H9 (cell line): ENCODE results near the gene DICER1. TPM values are rescaled to one million over a fixed set of nuclear protein-coding genes. Genes with fewer than 3 reads are reported as not detected.
A peak's percentile ranks its signal among the peaks of the same experiment; 100 is the strongest.

Experiments used
- DNase-seq: peaks from one replicate; pipeline ENCODE4 v3.0.0-alpha.2; 2017
- H2AFZ ChIP-seq: one replicate; pipeline ENCODE4 v1.6.1; 2013; ENCODE audit warnings: mild to moderate bottlenecking, low read length, control low read depth, moderate library complexity
- H2AK5ac ChIP-seq: 2 replicates; pipeline ENCODE4 v1.6.1; 2013; ENCODE audit warnings: low read length, control low read depth, mixed read lengths; ENCODE audit not compliant: insufficient read length
- H2BK120ac ChIP-seq: one replicate; pipeline ENCODE4 v1.6.1; 2013; ENCODE audit warnings: low read depth, mild to moderate bottlenecking, low read length, control low read depth, inconsistent platforms; ENCODE audit not compliant: poor library complexity, severe bottlenecking
- H2BK12ac ChIP-seq: 2 replicates; pipeline ENCODE4 v1.6.1; 2013; ENCODE audit warnings: low read length, control low read depth, mixed read lengths, low read depth; ENCODE audit not compliant: insufficient read length
- H2BK15ac ChIP-seq: 2 replicates; pipeline ENCODE4 v1.6.1; 2013; ENCODE audit warnings: low read depth, low read length, control low read depth
- H2BK20ac ChIP-seq: one replicate; pipeline ENCODE4 v1.6.1; 2013; ENCODE audit warnings: low read depth, mild to moderate bottlenecking, low read length, control low read depth, inconsistent platforms; ENCODE audit not compliant: poor library complexity, severe bottlenecking
- H2BK5ac ChIP-seq: 2 replicates; pipeline ENCODE4 v1.6.1; 2013; ENCODE audit warnings: low read length, control low read depth, mixed read lengths; ENCODE audit not compliant: insufficient read length
- H3K14ac ChIP-seq: 2 replicates; pipeline ENCODE4 v1.6.1; 2013; ENCODE audit warnings: low read length, control low read depth; ENCODE audit not compliant: insufficient read depth
- H3K18ac ChIP-seq: 2 replicates; pipeline ENCODE4 v1.6.1; 2013; ENCODE audit warnings: low read depth, mild to moderate bottlenecking, mixed read lengths, low read length, control low read depth; ENCODE audit not compliant: insufficient read length
- H3K23ac ChIP-seq: 2 replicates; pipeline ENCODE4 v1.6.1; 2013; ENCODE audit warnings: low read length, control low read depth, mixed read lengths, low read depth; ENCODE audit not compliant: insufficient read length
- H3K23me2 ChIP-seq: 2 replicates; pipeline ENCODE4 v1.6.1; 2013; ENCODE audit warnings: low read depth, mild to moderate bottlenecking, mixed read lengths, low read length, control low read depth; ENCODE audit not compliant: insufficient read length, poor library complexity, severe bottlenecking
- H3K27ac ChIP-seq: 2 replicates; pipeline ENCODE4 v1.5.1; 2013; ENCODE audit warnings: low read length, control low read depth, mixed read lengths, low read depth; ENCODE audit not compliant: insufficient read length
- H3K27me3 ChIP-seq: 2 replicates; pipeline ENCODE4 v1.6.1; 2013; ENCODE audit warnings: low read length, control low read depth, inconsistent platforms; ENCODE audit not compliant: insufficient read depth
- H3K4ac ChIP-seq: 2 replicates; pipeline ENCODE4 v1.6.1; 2013; ENCODE audit warnings: low read depth, mild to moderate bottlenecking, control low read depth, inconsistent platforms, low read length, moderate library complexity
- H3K4me1 ChIP-seq: 2 replicates; pipeline ENCODE4 v1.6.1; 2013; ENCODE audit warnings: low read length, control low read depth, inconsistent platforms; ENCODE audit not compliant: insufficient read depth
- H3K4me2 ChIP-seq: 2 replicates; pipeline ENCODE4 v1.6.1; 2013; ENCODE audit warnings: low read length, control low read depth, mixed read lengths; ENCODE audit not compliant: insufficient read length, insufficient read depth
- H3K56ac ChIP-seq: 2 replicates; pipeline ENCODE4 v1.6.1; 2013; ENCODE audit warnings: low read depth, mild to moderate bottlenecking, mixed read lengths, low read length, control low read depth; ENCODE audit not compliant: insufficient read length
- H3K79me1 ChIP-seq: 2 replicates; pipeline ENCODE4 v1.6.1; 2013; ENCODE audit warnings: low read depth, mild to moderate bottlenecking, moderate library complexity, low read length, control low read depth, inconsistent platforms; ENCODE audit not compliant: insufficient read depth, poor library complexity, severe bottlenecking
- H3K79me2 ChIP-seq: 2 replicates; pipeline ENCODE4 v1.6.1; 2013; ENCODE audit warnings: low read length, control low read depth, inconsistent platforms; ENCODE audit not compliant: insufficient read depth
- H3K9ac ChIP-seq: 2 replicates; pipeline ENCODE4 v1.6.1; 2013; ENCODE audit warnings: low read length, control low read depth, mixed read lengths; ENCODE audit not compliant: insufficient read length; ENCODE audit errors: extremely low read depth
- H3K9me3 ChIP-seq: one replicate; pipeline ENCODE4 v1.6.1; 2013; ENCODE audit warnings: low read depth, low read length, inconsistent platforms; ENCODE audit not compliant: control insufficient read depth
- H3T11ph ChIP-seq: one replicate; pipeline ENCODE4 v1.6.1; 2013; ENCODE audit warnings: mild to moderate bottlenecking, low read length, control low read depth, inconsistent platforms
- H4K20me1 ChIP-seq: one replicate; pipeline ENCODE4 v1.6.1; 2013; ENCODE audit not compliant: control insufficient read depth, insufficient read length, insufficient read depth
- H4K5ac ChIP-seq: 2 replicates; pipeline ENCODE4 v1.6.1; 2013; ENCODE audit warnings: low read depth, mild to moderate bottlenecking, mixed read lengths, low read length, control low read depth; ENCODE audit not compliant: insufficient read length
- H4K8ac ChIP-seq: replicated peaks from 2 replicates; pipeline ENCODE4 v1.6.1; 2013; ENCODE audit warnings: low read length, control low read depth, mixed read lengths, low read depth; ENCODE audit not compliant: insufficient read length
- H4K91ac ChIP-seq: 2 replicates; pipeline ENCODE4 v1.6.1; 2013; ENCODE audit warnings: low read depth, mild to moderate bottlenecking, moderate library complexity, mixed read lengths, low read length, control low read depth; ENCODE audit not compliant: insufficient read length
- H3K27ac Mint-ChIP-seq, 3 experiments: 2 replicates in 2 of 3; 3 replicates in 1 of 3; pipeline ENCODE4 v1.8.0; 2020 to 2021; ENCODE audit warnings: mixed read lengths in 3 of 3, mild to moderate bottlenecking in 1 of 3, moderate library complexity in 1 of 3
- H3K27me3 Mint-ChIP-seq: 2 replicates; pipeline ENCODE4 v1.8.0; 2021; ENCODE audit warnings: low read depth, mild to moderate bottlenecking, moderate library complexity, mixed read lengths
- H3K36me3 Mint-ChIP-seq, 3 experiments: 2 replicates in 2 of 3; 3 replicates in 1 of 3; pipeline ENCODE4 v1.8.0; 2020 to 2021; ENCODE audit warnings: low read depth in 3 of 3, mixed read lengths in 3 of 3; ENCODE audit not compliant: insufficient read depth in 1 of 3
- H3K4me1 Mint-ChIP-seq, 2 experiments: 2 replicates each; pipeline ENCODE4 v1.8.0; 2020; ENCODE audit warnings: mixed read lengths in 2 of 2
- H3K4me3 Mint-ChIP-seq, 2 experiments: 2 replicates in 1 of 2; 3 replicates in 1 of 2; pipeline ENCODE4 v1.8.0; 2020 to 2021; ENCODE audit warnings: mild to moderate bottlenecking in 2 of 2, mixed read lengths in 2 of 2, moderate library complexity in 1 of 2
- H3K9me3 Mint-ChIP-seq, 2 experiments: 2 replicates in 1 of 2; 3 replicates in 1 of 2; pipeline ENCODE4 v1.8.0; 2020; ENCODE audit warnings: mild to moderate bottlenecking in 2 of 2, mixed read lengths in 2 of 2, moderate library complexity in 1 of 2
- CTCF ChIP-seq: fragments of 200-600 bp; sonication (generic); conservative IDR thresholded peaks from 3 replicates; pipeline ENCODE4 v1.8.0; 2021; ENCODE audit warnings: antibody characterized with exemption, mild to moderate bottlenecking
- WGBS: extraction: QIAGEN DNeasy Blood & Tissue Kit; methylation state at CpG from one replicate; pipeline ENCODE4 v1.1.7; 2013; ENCODE audit warnings: missing lambda C conversion rate, low lambda C conversion rate, mixed read lengths; ENCODE audit not compliant: insufficient read length; ENCODE audit errors: extremely low coverage; 5-methylcytosine and 5-hydroxymethylcytosine counted together
- total RNA-seq: library from RNA; stranded (reverse); gene quantifications from 2 replicates; pipeline ENCODE4 v1.2.1, GENCODE V29; 2021

The DICER1 gene
- total RNA-seq, 1 experiment from 2014 or later: 57.0 TPM

GRCh38 chr14:95087619-95088018 lies 69.7 kb downstream of the DICER1 start:
- Histone ChIP-seq H2BK15ac (no peak overlapping the region), H3K4me1 (no peaks in the 10 kb centered on the region), H2BK20ac (no peak overlapping the region), H3K23me2 (no peaks in the 10 kb centered on the region), H2BK12ac (no peak overlapping the region), H4K8ac (no peak overlapping the region), H3K9ac (no peak overlapping the region), H2BK5ac (no peak overlapping the region), H2AK5ac (no peak overlapping the region), H3K27ac (no peak overlapping the region), H3T11ph (no peak overlapping the region), H3K9me3 (no peaks in the 10 kb centered on the region), H4K20me1 (no peaks in the 10 kb centered on the region), H2AFZ (no peak overlapping the region), H3K79me2 (no peaks in the 10 kb centered on the region), H3K56ac (no peak overlapping the region), H2BK120ac (no peak overlapping the region), H3K79me1 (no peaks in the 10 kb centered on the region), H3K18ac (no peak overlapping the region), H4K91ac (no peak overlapping the region), H3K27me3 (no peaks in the 10 kb centered on the region), H3K4ac (no peak overlapping the region), H3K14ac (no peak overlapping the region), H4K5ac (no peak overlapping the region), H3K23ac (no peak overlapping the region), H3K4me2 (no peak overlapping the region)
- H3K4me1 Mint-ChIP-seq: peaks cover 3 to 6% of the 10 kb centered on the region in 2 experiments; a peak in 2 of 4 replicates
- H3K27ac Mint-ChIP-seq: peak overlapping the region in 1 of 3 experiments; percentile 3; a peak in 1 of 7 replicates
- no peak for TF ChIP-seq CTCF
- no peaks in the 10 kb centered on the region for H3K9me3 Mint-ChIP-seq
- DNase-seq: no peak
- WGBS: no CpG with 5 or more reads among the region's 6 CpGs
- H3K36me3 Mint-ChIP-seq: peaks cover 12 to 45% (median 43%) of the 10 kb centered on the region in 3 experiments; a peak in 6 of 7 replicates
- H3K27me3 Mint-ChIP-seq: no peaks in the 10 kb centered on the region
- H3K4me3 Mint-ChIP-seq: no peak overlapping the region
